Gastroesophageal sphincter (tissue), 3 donors: ENCODE results near the gene ANK2.

Source experiments
- EP300 ChIP-seq: sonication (generic); formaldehyde crosslinking; IDR thresholded peaks from one replicate; pipeline ENCODE4 v1.6.1; 2017; ENCODE audit warnings: antibody characterized with exemption, mild to moderate bottlenecking
- POLR2A ChIP-seq, 2 donors: fragments of 450-650 bp; IDR thresholded peaks; one replicate each; pipeline ENCODE4 v1.6.1; 2017; ENCODE audit warnings: antibody characterized with exemption in 2 of 2, mild to moderate bottlenecking in 2 of 2, moderate library complexity in 1 of 2
- POLR2AphosphoS5 ChIP-seq: sonication (generic); formaldehyde crosslinking; IDR thresholded peaks from one replicate; pipeline ENCODE4 v1.6.1; 2017; ENCODE audit warnings: antibody characterized with exemption
- TF ChIP-seq, protein P1 (sequence below), 4 experiments: fragments of 200-600 bp in 2 of 4; fragments of 450-650 bp in 2 of 4; sonication (generic) in 1 of 4; IDR thresholded peaks; one replicate each; pipeline ENCODE4 v1.5.1; 2017 to 2019; ENCODE audit warnings: antibody characterized with exemption in 4 of 4, mild to moderate bottlenecking in 2 of 4, moderate library complexity in 2 of 4

DNA sequence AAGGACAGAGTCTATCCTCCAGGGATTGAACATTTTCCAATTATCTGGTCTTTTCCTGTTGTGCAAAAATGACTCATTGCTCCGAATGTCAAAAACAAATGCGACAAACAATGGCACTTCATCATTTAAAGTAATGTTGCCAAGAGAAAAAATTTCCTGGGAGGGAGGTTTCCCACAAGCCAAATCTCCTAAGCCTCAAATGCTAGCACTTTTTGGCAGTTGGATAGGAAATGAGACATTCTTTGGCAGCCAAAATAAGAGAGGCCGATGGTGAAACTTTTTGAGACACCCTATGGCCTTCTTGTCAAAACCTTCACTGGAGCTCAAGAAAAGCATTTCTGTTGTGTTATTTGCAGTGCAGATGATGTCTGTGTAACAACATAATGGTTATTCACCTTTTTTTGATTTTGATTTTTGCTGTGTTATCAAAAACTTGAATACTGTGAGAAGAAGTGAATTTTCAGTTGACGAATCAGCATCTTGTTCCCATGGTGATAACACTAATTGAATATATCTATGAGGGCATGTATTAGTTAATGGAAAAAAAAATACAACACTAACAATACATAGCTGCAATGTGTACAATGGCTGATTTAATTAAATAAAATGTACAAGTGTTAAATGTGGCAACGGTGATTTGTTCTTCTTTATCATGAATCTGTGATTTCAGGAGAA is 333.8 kb downstream of the ANK2 start:
- TF ChIP-seq POLR2A (IDR thresholded peaks at IDR 0.05): no peak
- TF ChIP-seq, protein P1, sequence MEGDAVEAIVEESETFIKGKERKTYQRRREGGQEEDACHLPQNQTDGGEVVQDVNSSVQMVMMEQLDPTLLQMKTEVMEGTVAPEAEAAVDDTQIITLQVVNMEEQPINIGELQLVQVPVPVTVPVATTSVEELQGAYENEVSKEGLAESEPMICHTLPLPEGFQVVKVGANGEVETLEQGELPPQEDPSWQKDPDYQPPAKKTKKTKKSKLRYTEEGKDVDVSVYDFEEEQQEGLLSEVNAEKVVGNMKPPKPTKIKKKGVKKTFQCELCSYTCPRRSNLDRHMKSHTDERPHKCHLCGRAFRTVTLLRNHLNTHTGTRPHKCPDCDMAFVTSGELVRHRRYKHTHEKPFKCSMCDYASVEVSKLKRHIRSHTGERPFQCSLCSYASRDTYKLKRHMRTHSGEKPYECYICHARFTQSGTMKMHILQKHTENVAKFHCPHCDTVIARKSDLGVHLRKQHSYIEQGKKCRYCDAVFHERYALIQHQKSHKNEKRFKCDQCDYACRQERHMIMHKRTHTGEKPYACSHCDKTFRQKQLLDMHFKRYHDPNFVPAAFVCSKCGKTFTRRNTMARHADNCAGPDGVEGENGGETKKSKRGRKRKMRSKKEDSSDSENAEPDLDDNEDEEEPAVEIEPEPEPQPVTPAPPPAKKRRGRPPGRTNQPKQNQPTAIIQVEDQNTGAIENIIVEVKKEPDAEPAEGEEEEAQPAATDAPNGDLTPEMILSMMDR (IDR thresholded peaks at IDR 0.05): no peak
- no peak for TF ChIP-seq EP300
- peak; percentile 64 for TF ChIP-seq POLR2AphosphoS5
